ENCODE results near the gene MAN1A2. TPM values are rescaled to one million over a fixed set of nuclear protein-coding genes. Genes with fewer than 3 reads are reported as not detected.
A peak's percentile ranks its signal among the peaks of the same experiment; 100 is the strongest.
"Not testable (repeated sequence)": the region's sequence is repeated elsewhere in the genome, so short reads cannot be mapped to it uniquely, and the experiment has no call there.

The MAN1A2 gene
- total RNA-seq, result 10 to 100 TPM; 44.3 to 47.4 TPM

- H3K9me3 Mint-ChIP-seq, result no peaks in the 10 kb centered on the region
- ATAC-seq, result peak; percentile 89 to 90
Measured at GRCh38 chr1:117367046-117368025, at the start of gene MAN1A2. Gene MAN1A2, plus strand, starts transcription at chr1:117367449. Its CDS starts 735 bp downstream, at chr1:117368184.

GRCh38 chr1:117318011-117318410 is 49.2 kb upstream of the MAN1A2 start:
- H3K4me1 Mint-ChIP-seq (ENCODE audit: low read depth in 2 of 2), result no peaks in the 10 kb centered on the region
- no peak for ATAC-seq
- H3K27ac Mint-ChIP-seq, result no peak overlapping the region
- peaks cover 21 to 33% of the 10 kb centered on the region in 2 donors for H3K27me3 Mint-ChIP-seq
- no peak for DNase-seq (ENCODE audit: low spot score)
- H3K9me3 Mint-ChIP-seq, result no peaks in the 10 kb centered on the region
- H3K4me3 Mint-ChIP-seq, result no peak overlapping the region
- no peaks in the 10 kb centered on the region for H3K36me3 Mint-ChIP-seq

More at GRCh38 chr1:117367046-117368025, at the start of gene MAN1A2:
- Mint-ChIP-seq H3K4me1 (ENCODE audit: low read depth in 2 of 2) (peaks cover 58 to 67% of the 10 kb centered on the region in 2 donors), H3K36me3 (no peaks in the 10 kb centered on the region), H3K27me3 (peaks cover 0 to 2% of the 10 kb centered on the region in 2 donors), H3K4me3 (peak within 1 kb of the TSS; percentile 92), H3K27ac (peak within 1 kb of the TSS; percentile 91 to 96)
- DNase-seq (ENCODE audit: low spot score), result peak; percentile 90

- Mint-ChIP-seq H3K27ac (no peak overlapping the region), H3K27me3 (peaks cover 21 to 34% of the 10 kb centered on the region in 2 donors), H3K4me3 (no peak overlapping the region), H3K4me1 (ENCODE audit: low read depth in 2 of 2) (no peaks in the 10 kb centered on the region), H3K36me3 (no peaks in the 10 kb centered on the region), H3K9me3 (no peaks in the 10 kb centered on the region)
- ATAC-seq, result no peak
- no peak for DNase-seq (ENCODE audit: low spot score)
Measured at GRCh38 chr1:117318426-117318825, 48.8 kb upstream of the MAN1A2 start.

- Mint-ChIP-seq H3K4me3 (no peak overlapping the region), H3K36me3 (no peaks in the 10 kb centered on the region), H3K4me1 (ENCODE audit: low read depth in 2 of 2) (no peaks in the 10 kb centered on the region), H3K9me3 (no peaks in the 10 kb centered on the region), H3K27me3 (peaks cover 32 to 52% of the 10 kb centered on the region in 2 donors), H3K27ac (no peak overlapping the region)
- no peak for DNase-seq (ENCODE audit: low spot score)
- no peak for ATAC-seq
Measured at GRCh38 chr1:117320515-117320914, 46.7 kb upstream of the MAN1A2 start.

- no peak for DNase-seq (ENCODE audit: low spot score)
- peak in 1 of 2 donors; percentile 24 for ATAC-seq
- no peak overlapping the region for H3K27ac Mint-ChIP-seq
- H3K4me1 Mint-ChIP-seq (ENCODE audit: low read depth in 2 of 2), result no peaks in the 10 kb centered on the region
- H3K27me3 Mint-ChIP-seq, result peaks cover 26 to 48% of the 10 kb centered on the region in 2 donors
- no peak overlapping the region for H3K4me3 Mint-ChIP-seq
- no peaks in the 10 kb centered on the region for H3K9me3 Mint-ChIP-seq
- no peaks in the 10 kb centered on the region for H3K36me3 Mint-ChIP-seq
Measured at GRCh38 chr1:117321680-117322609, 45.3 kb upstream of the MAN1A2 start.

- no peak for ATAC-seq
Measured at GRCh38 chr1:117324357-117324756, 42.9 kb upstream of the MAN1A2 start.

GRCh38 chr1:117326035-117326434 is 41.2 kb upstream of the MAN1A2 start:
- H3K4me3 Mint-ChIP-seq; H3K4me1 Mint-ChIP-seq (ENCODE audit: low read depth in 2 of 2); DNase-seq (ENCODE audit: low spot score); H3K36me3 Mint-ChIP-seq; H3K9me3 Mint-ChIP-seq; H3K27ac Mint-ChIP-seq; ATAC-seq: not testable (repeated sequence)
- peaks cover 28 to 58% of the 10 kb centered on the region in 2 donors for H3K27me3 Mint-ChIP-seq

More at GRCh38 chr1:117324357-117324756, 42.9 kb upstream of the MAN1A2 start:
- no peak overlapping the region for H3K27ac Mint-ChIP-seq
- no peak for DNase-seq (ENCODE audit: low spot score)
- no peak overlapping the region for H3K4me3 Mint-ChIP-seq
- peaks cover 24 to 51% of the 10 kb centered on the region in 2 donors for H3K27me3 Mint-ChIP-seq
- H3K4me1 Mint-ChIP-seq (ENCODE audit: low read depth in 2 of 2), result no peaks in the 10 kb centered on the region
- no peaks in the 10 kb centered on the region for H3K36me3 Mint-ChIP-seq
- no peaks in the 10 kb centered on the region for H3K9me3 Mint-ChIP-seq

- Mint-ChIP-seq H3K27ac (no peak overlapping the region), H3K27me3 (peaks cover 30 to 57% of the 10 kb centered on the region in 2 donors), H3K4me3 (no peak overlapping the region), H3K36me3 (no peaks in the 10 kb centered on the region), H3K9me3 (no peaks in the 10 kb centered on the region), H3K4me1 (ENCODE audit: low read depth in 2 of 2) (no peaks in the 10 kb centered on the region)
- no peak for ATAC-seq
- DNase-seq (ENCODE audit: low spot score), result no peak
Measured at GRCh38 chr1:117327011-117327410, 40.2 kb upstream of the MAN1A2 start.

- H3K27me3 Mint-ChIP-seq, result peaks cover 9 to 11% of the 10 kb centered on the region in 2 donors
Measured at GRCh38 chr1:117335376-117336086, 31.7 kb upstream of the MAN1A2 start.

GRCh38 chr1:117336088-117336817 is 31.0 kb upstream of the MAN1A2 start:
- Mint-ChIP-seq H3K36me3 (no peaks in the 10 kb centered on the region), H3K4me3 (no peak overlapping the region), H3K27ac (no peak overlapping the region), H3K27me3 (peaks cover 4 to 5% of the 10 kb centered on the region in 2 donors), H3K4me1 (ENCODE audit: low read depth in 2 of 2) (peaks cover 6% of the 10 kb centered on the region in 2 donors), H3K9me3 (peaks cover 6% of the 10 kb centered on the region)
- DNase-seq (ENCODE audit: low spot score), result no peak
- no peak for ATAC-seq

More at GRCh38 chr1:117335376-117336086, 31.7 kb upstream of the MAN1A2 start:
- Mint-ChIP-seq H3K27ac (no peak overlapping the region), H3K9me3 (peaks cover 6% of the 10 kb centered on the region), H3K4me1 (ENCODE audit: low read depth in 2 of 2) (peaks cover 6% of the 10 kb centered on the region in 2 donors), H3K36me3 (no peaks in the 10 kb centered on the region), H3K4me3 (no peak overlapping the region)
- DNase-seq (ENCODE audit: low spot score) (no peak), ATAC-seq (no peak)

- ATAC-seq (peak; percentile 66 to 71), DNase-seq (ENCODE audit: low spot score) (no peak)
- H3K27ac Mint-ChIP-seq, result peak overlapping the region in 1 of 2 donors; percentile 55
- H3K27me3 Mint-ChIP-seq, result peaks cover 5% of the 10 kb centered on the region in 2 donors
- H3K4me1 Mint-ChIP-seq (ENCODE audit: low read depth in 2 of 2), result peaks cover 6 to 9% of the 10 kb centered on the region in 2 donors
- peaks cover 6% of the 10 kb centered on the region for H3K9me3 Mint-ChIP-seq
- no peaks in the 10 kb centered on the region for H3K36me3 Mint-ChIP-seq
- H3K4me3 Mint-ChIP-seq, result no peak overlapping the region
Measured at GRCh38 chr1:117339866-117340700, 27.2 kb upstream of the MAN1A2 start.

- peaks cover 6% of the 10 kb centered on the region for H3K9me3 Mint-ChIP-seq
- peaks cover 6 to 9% of the 10 kb centered on the region in 2 donors for H3K4me1 Mint-ChIP-seq (ENCODE audit: low read depth in 2 of 2)
- no peak for DNase-seq (ENCODE audit: low spot score)
- no peak overlapping the region for H3K27ac Mint-ChIP-seq
- no peaks in the 10 kb centered on the region for H3K36me3 Mint-ChIP-seq
- ATAC-seq, result no peak
- no peak overlapping the region for H3K4me3 Mint-ChIP-seq
- peaks cover 5 to 8% of the 10 kb centered on the region in 2 donors for H3K27me3 Mint-ChIP-seq
Measured at GRCh38 chr1:117341123-117341522, 26.1 kb upstream of the MAN1A2 start.
